GM18868 (cell line): Measurements from ENCODE around the gene SNPH.

Experiments
- ATAC-seq: cut with Tn5 transposase; IDR thresholded peaks from one replicate; pipeline ENCODE4 v1.9.1; 2021; ENCODE audit warnings: mild to moderate bottlenecking, moderate library complexity; ENCODE audit not compliant: unreplicated experiment

The SNPH gene

GRCh38 chr20:1286267-1287024, 20.4 kb downstream of the SNPH start:
- ATAC-seq, result no peak

- no peak for ATAC-seq
Measured at GRCh38 chr20:1287306-1287705, 21.2 kb downstream of the SNPH start.

GRCh38 chr20:1287787-1288569, 21.9 kb downstream of the SNPH start:
- no peak for ATAC-seq

- no peak for ATAC-seq
Measured at GRCh38 chr20:1291191-1291741, 25.2 kb downstream of the SNPH start.

GRCh38 chr20:1292620-1293019, 26.5 kb downstream of the SNPH start:
- ATAC-seq, result no peak

GRCh38 chr20:1293641-1294379, 27.7 kb downstream of the SNPH start:
- no peak for ATAC-seq

- no peak for ATAC-seq
Measured at GRCh38 chr20:1294497-1294896, 28.4 kb downstream of the SNPH start.

- no peak for ATAC-seq
Measured at GRCh38 chr20:1295276-1295930, 29.3 kb downstream of the SNPH start.

- no peak for ATAC-seq
Measured at GRCh38 chr20:1296117-1296610, 30.1 kb downstream of the SNPH start.

- ATAC-seq, result no peak
Measured at GRCh38 chr20:1296922-1297321, 30.8 kb downstream of the SNPH start.

GRCh38 chr20:1297486-1297885, 31.4 kb downstream of the SNPH start:
- ATAC-seq, result no peak

GRCh38 chr20:1298166-1298565, 32.1 kb downstream of the SNPH start:
- no peak for ATAC-seq

GRCh38 chr20:1298888-1299511, 32.9 kb downstream of the SNPH start:
- no peak for ATAC-seq

GRCh38 chr20:1299522-1299921, 33.4 kb downstream of the SNPH start:
- no peak for ATAC-seq

GRCh38 chr20:1300083-1300840, 34.2 kb downstream of the SNPH start:
- ATAC-seq, result no peak

- no peak for ATAC-seq
Measured at GRCh38 chr20:1301031-1301529, 35.0 kb downstream of the SNPH start.

GRCh38 chr20:1302685-1303541, 36.8 kb downstream of the SNPH start:
- ATAC-seq, result no peak
